Measurements from ENCODE around the gene UCP2.
"Not testable (repeated sequence)": the region's sequence is repeated elsewhere in the genome, so short reads cannot be mapped to it uniquely, and the experiment has no call there.

Gene UCP2

DNA sequence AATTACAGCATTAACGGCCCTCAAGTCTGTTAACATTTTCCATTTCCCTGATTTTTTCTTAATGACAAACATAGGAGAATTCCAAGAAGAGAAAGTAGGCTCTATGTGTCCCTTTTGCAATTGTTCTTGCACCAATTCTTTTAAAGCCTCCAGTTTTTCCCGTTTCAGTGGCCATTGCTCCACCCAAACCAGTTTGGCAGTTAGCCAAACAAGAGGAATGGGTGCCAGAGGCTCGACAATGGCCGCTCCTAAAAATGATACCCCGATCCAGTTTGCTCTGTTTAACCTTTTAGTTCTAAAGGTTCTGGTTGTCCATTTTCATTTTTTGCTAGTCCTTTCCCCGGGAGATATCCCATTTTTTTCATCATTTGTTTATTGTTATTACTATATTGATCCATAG lies 38.6 kb downstream of the UCP2 start:
- Histone ChIP-seq H3K4me3 (ENCODE audit: severe bottlenecking) (no peak overlapping the region), H3K4me1 (ENCODE audit: insufficient read depth, poor library complexity, severe bottlenecking) (no peaks in the 10 kb centered on the region), H3K27ac (ENCODE audit: poor library complexity, severe bottlenecking) (no peak overlapping the region), H3K9me3 (ENCODE audit: severe bottlenecking) (peaks cover 4% of the 10 kb centered on the region), H3K36me3 (ENCODE audit: low read depth) (no peaks in the 10 kb centered on the region), H3K27me3 (ENCODE audit: insufficient read depth, poor library complexity, severe bottlenecking) (no peaks in the 10 kb centered on the region)
- no peak for DNase-seq (ENCODE audit: low spot score)
- TF ChIP-seq, protein P1, sequence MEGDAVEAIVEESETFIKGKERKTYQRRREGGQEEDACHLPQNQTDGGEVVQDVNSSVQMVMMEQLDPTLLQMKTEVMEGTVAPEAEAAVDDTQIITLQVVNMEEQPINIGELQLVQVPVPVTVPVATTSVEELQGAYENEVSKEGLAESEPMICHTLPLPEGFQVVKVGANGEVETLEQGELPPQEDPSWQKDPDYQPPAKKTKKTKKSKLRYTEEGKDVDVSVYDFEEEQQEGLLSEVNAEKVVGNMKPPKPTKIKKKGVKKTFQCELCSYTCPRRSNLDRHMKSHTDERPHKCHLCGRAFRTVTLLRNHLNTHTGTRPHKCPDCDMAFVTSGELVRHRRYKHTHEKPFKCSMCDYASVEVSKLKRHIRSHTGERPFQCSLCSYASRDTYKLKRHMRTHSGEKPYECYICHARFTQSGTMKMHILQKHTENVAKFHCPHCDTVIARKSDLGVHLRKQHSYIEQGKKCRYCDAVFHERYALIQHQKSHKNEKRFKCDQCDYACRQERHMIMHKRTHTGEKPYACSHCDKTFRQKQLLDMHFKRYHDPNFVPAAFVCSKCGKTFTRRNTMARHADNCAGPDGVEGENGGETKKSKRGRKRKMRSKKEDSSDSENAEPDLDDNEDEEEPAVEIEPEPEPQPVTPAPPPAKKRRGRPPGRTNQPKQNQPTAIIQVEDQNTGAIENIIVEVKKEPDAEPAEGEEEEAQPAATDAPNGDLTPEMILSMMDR (IDR thresholded peaks at IDR 0.05; ENCODE audit: poor library complexity, severe bottlenecking): no peak
- ATAC-seq (ENCODE audit: low read depth): no peak

GRCh38 chr11:73942010-73942409 lies 40.6 kb downstream of the UCP2 start:
- Histone ChIP-seq H3K4me3 (ENCODE audit: severe bottlenecking) (no peak overlapping the region), H3K27ac (ENCODE audit: poor library complexity, severe bottlenecking) (no peak overlapping the region), H3K27me3 (ENCODE audit: insufficient read depth, poor library complexity, severe bottlenecking) (no peaks in the 10 kb centered on the region), H3K9me3 (ENCODE audit: severe bottlenecking) (peaks cover 4% of the 10 kb centered on the region), H3K36me3 (ENCODE audit: low read depth) (no peaks in the 10 kb centered on the region), H3K4me1 (ENCODE audit: insufficient read depth, poor library complexity, severe bottlenecking) (no peaks in the 10 kb centered on the region)
- DNase-seq (ENCODE audit: low spot score) (no peak), ATAC-seq (ENCODE audit: low read depth) (no peak)
- TF ChIP-seq, protein P1 (IDR thresholded peaks at IDR 0.05; ENCODE audit: poor library complexity, severe bottlenecking): no peak

- H3K4me1 ChIP-seq (ENCODE audit: insufficient read depth, poor library complexity, severe bottlenecking): no peaks in the 10 kb centered on the region
- no peaks in the 10 kb centered on the region for H3K27me3 ChIP-seq (ENCODE audit: insufficient read depth, poor library complexity, severe bottlenecking)
- H3K36me3 ChIP-seq (ENCODE audit: low read depth): no peaks in the 10 kb centered on the region
- DNase-seq (ENCODE audit: low spot score) (no peak), ATAC-seq (ENCODE audit: low read depth) (no peak)
- TF ChIP-seq, protein P1 (IDR thresholded peaks at IDR 0.05; ENCODE audit: poor library complexity, severe bottlenecking): no peak
- peaks cover 4% of the 10 kb centered on the region for H3K9me3 ChIP-seq (ENCODE audit: severe bottlenecking)
- no peak overlapping the region for H3K27ac ChIP-seq (ENCODE audit: poor library complexity, severe bottlenecking)
- no peak overlapping the region for H3K4me3 ChIP-seq (ENCODE audit: severe bottlenecking)
Measured at GRCh38 chr11:73940801-73941570, 41.7 kb downstream of the UCP2 start.

GRCh38 chr11:73939096-73939495 lies 43.5 kb downstream of the UCP2 start:
- DNase-seq (ENCODE audit: low spot score) (no peak), ATAC-seq (ENCODE audit: low read depth) (no peak)
- TF ChIP-seq, protein P1 (IDR thresholded peaks at IDR 0.05; ENCODE audit: poor library complexity, severe bottlenecking): no peak
- H3K4me3 ChIP-seq (ENCODE audit: severe bottlenecking): no peak overlapping the region
- no peaks in the 10 kb centered on the region for H3K4me1 ChIP-seq (ENCODE audit: insufficient read depth, poor library complexity, severe bottlenecking)
- no peak overlapping the region for H3K27ac ChIP-seq (ENCODE audit: poor library complexity, severe bottlenecking)
- no peaks in the 10 kb centered on the region for H3K27me3 ChIP-seq (ENCODE audit: insufficient read depth, poor library complexity, severe bottlenecking)
- H3K36me3 ChIP-seq (ENCODE audit: low read depth): no peaks in the 10 kb centered on the region
- H3K9me3 ChIP-seq (ENCODE audit: severe bottlenecking): peaks cover 4% of the 10 kb centered on the region

DNA sequence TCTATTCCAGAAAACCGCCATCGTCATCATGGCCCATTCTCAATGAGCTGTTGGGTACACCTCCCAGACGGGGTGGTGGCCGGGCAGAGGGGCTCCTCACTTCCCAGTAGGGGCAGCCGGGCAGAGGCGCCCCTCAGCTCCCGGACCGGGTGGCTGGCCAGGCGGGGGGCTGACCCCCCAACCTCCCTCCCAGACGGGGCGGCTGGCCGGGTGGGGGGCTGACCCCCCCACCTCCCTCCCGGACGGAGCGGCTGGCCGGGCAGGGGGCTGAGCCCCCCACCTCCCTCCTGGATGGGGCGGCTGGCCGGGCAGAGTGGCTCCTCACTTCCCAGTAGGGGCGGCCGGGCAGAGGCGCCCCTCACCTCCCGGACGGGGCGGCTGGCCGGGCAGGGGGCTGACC lies 46.6 kb downstream of the UCP2 start:
- H3K4me1 ChIP-seq (ENCODE audit: insufficient read depth, poor library complexity, severe bottlenecking); H3K4me3 ChIP-seq (ENCODE audit: severe bottlenecking); H3K27me3 ChIP-seq (ENCODE audit: insufficient read depth, poor library complexity, severe bottlenecking); ATAC-seq (ENCODE audit: low read depth); H3K9me3 ChIP-seq (ENCODE audit: severe bottlenecking); DNase-seq (ENCODE audit: low spot score); H3K27ac ChIP-seq (ENCODE audit: poor library complexity, severe bottlenecking): not testable (repeated sequence)
- H3K36me3 ChIP-seq (ENCODE audit: low read depth): peaks cover 14% of the 10 kb centered on the region

All from RWPE2 (cell line).